ENCODE data around the gene COPA.

COPA gene

GRCh38 chr1:160354388-160354985 is 11.4 kb upstream of the COPA start:
- no peak overlapping the region for H3K4me3 ChIP-seq (ENCODE audit: low read length)
- DNase-seq (ENCODE audit: low read depth) = no peak
- TF ChIP-seq, protein P1, sequence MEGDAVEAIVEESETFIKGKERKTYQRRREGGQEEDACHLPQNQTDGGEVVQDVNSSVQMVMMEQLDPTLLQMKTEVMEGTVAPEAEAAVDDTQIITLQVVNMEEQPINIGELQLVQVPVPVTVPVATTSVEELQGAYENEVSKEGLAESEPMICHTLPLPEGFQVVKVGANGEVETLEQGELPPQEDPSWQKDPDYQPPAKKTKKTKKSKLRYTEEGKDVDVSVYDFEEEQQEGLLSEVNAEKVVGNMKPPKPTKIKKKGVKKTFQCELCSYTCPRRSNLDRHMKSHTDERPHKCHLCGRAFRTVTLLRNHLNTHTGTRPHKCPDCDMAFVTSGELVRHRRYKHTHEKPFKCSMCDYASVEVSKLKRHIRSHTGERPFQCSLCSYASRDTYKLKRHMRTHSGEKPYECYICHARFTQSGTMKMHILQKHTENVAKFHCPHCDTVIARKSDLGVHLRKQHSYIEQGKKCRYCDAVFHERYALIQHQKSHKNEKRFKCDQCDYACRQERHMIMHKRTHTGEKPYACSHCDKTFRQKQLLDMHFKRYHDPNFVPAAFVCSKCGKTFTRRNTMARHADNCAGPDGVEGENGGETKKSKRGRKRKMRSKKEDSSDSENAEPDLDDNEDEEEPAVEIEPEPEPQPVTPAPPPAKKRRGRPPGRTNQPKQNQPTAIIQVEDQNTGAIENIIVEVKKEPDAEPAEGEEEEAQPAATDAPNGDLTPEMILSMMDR (conservative IDR thresholded peaks at IDR 0.05; ENCODE audit: low read depth, low read length) = peak; percentile 77

GRCh38 chr1:160353223-160353622 is 10.2 kb upstream of the COPA start:
- H3K4me3 ChIP-seq (ENCODE audit: low read length) = no peak overlapping the region
- no peak for DNase-seq (ENCODE audit: low read depth)
- TF ChIP-seq, protein P1 (conservative IDR thresholded peaks at IDR 0.05; ENCODE audit: low read depth, low read length) = no peak

GRCh38 chr1:160352555-160352954 is 9.5 kb upstream of the COPA start:
- TF ChIP-seq, protein P1 (conservative IDR thresholded peaks at IDR 0.05; ENCODE audit: low read depth, low read length) = no peak
- DNase-seq (ENCODE audit: low read depth) = no peak
- no peak overlapping the region for H3K4me3 ChIP-seq (ENCODE audit: low read length)

- TF ChIP-seq, protein P1 (conservative IDR thresholded peaks at IDR 0.05; ENCODE audit: low read depth, low read length) = no peak
- no peak overlapping the region for H3K4me3 ChIP-seq (ENCODE audit: low read length)
- no peak for DNase-seq (ENCODE audit: low read depth)
These were observed 8.6 kb upstream of the COPA start for GRCh38 chr1:160351629-160352028.

- no peak for DNase-seq (ENCODE audit: low read depth)
- H3K4me3 ChIP-seq (ENCODE audit: low read length) = no peak overlapping the region
- TF ChIP-seq, protein P1 (conservative IDR thresholded peaks at IDR 0.05; ENCODE audit: low read depth, low read length) = no peak
These were observed 3.9 kb upstream of the COPA start for GRCh38 chr1:160346958-160347357.

DNA sequence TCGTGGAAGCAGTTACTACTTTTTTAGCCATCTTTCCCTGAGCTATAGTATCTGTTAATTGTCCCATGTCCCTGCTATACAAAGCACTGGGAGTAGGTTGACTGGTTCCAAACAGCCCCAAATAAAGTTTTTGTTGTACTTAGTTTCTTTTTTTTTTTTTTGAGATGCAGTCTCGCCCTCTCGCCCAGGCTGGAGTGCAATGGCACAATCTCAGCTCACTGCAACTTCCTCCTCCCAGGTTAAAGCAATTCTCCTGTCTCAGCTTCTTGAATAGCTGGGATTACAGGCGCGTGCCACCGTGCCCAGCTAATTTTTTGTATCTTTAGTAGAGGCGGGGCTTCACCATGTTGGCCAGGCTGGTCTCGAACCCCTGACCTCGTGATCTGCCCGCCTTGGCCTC is 3.4 kb upstream of the COPA start:
- TF ChIP-seq, protein P1 (conservative IDR thresholded peaks at IDR 0.05; ENCODE audit: low read depth, low read length) = no peak
- no peak overlapping the region for H3K4me3 ChIP-seq (ENCODE audit: low read length)
- DNase-seq (ENCODE audit: low read depth) = no peak

GRCh38 chr1:160344936-160345335 is 1.9 kb upstream of the COPA start:
- TF ChIP-seq, protein P1 (conservative IDR thresholded peaks at IDR 0.05; ENCODE audit: low read depth, low read length) = no peak
- H3K4me3 ChIP-seq (ENCODE audit: low read length) = no peak overlapping the region
- no peak for DNase-seq (ENCODE audit: low read depth)

All from retinal pigment epithelial cell (primary cell).